Measurements from ENCODE around the gene IKBKG. TPM values are rescaled to one million over a fixed set of nuclear protein-coding genes. Genes with fewer than 3 reads are reported as not detected.

IKBKG gene
- total RNA-seq, 1 experiment from 2014 or later, result 24.0 TPM

- peak overlapping the region; percentile 40; the same call in 1 of the 2 replicates for H3K27ac ChIP-seq (ENCODE audit: low read depth, low read length)
- peak; percentile 60 for ATAC-seq
- no peaks in the 10 kb centered on the region for H3K79me2 ChIP-seq (ENCODE audit: insufficient read depth, low read length)
- no peaks in the 10 kb centered on the region for H3K9me3 ChIP-seq (ENCODE audit: control insufficient read depth in 1 of 2, insufficient read depth in 1 of 2, low read depth in 1 of 2, low read length in 2 of 2)
- H3K4me3 ChIP-seq (replicated peaks in 1 of 2; ENCODE audit: low read depth in 1 of 2, low read length in 2 of 2), result peak overlapping the region in 1 of 2 experiments; percentile 13; a peak in 1 of 4 replicates
- DNase-seq (ENCODE audit: low read depth, low spot score), result no peak
- ChIA-PET RAD21 (ENCODE audit: low non-redundant PET in 1 of 2, low total read pairs in 2 of 2, uncharacterized antibody in 2 of 2, unreplicated experiment in 2 of 2) (no interaction called here), POLR2A (no interaction called here), CTCF (no interaction called here)
- intact Hi-C loops (cut with micrococcal nuclease), result no loop called here
- no peaks in the 10 kb centered on the region for H3K27me3 ChIP-seq (ENCODE audit: insufficient read depth, low read length)
- peaks cover 38 to 47% of the 10 kb centered on the region in 2 experiments for H3K4me1 ChIP-seq (ENCODE audit: control insufficient read depth in 1 of 2, insufficient read depth in 2 of 2, low read length in 2 of 2)
- H4K20me1 ChIP-seq (ENCODE audit: insufficient read depth), result no peaks in the 10 kb centered on the region
- H3K36me3 ChIP-seq (ENCODE audit: control insufficient read depth in 1 of 2, insufficient read depth in 2 of 2, low read length in 2 of 2), result no peaks in the 10 kb centered on the region
- peak overlapping the region; percentile 26 for H2AFZ ChIP-seq (ENCODE audit: low read depth, low read length, poor library complexity, severe bottlenecking)
- no peak for TF ChIP-seq CEBPB (IDR thresholded peaks at IDR 0.05; ENCODE audit: low read depth)
- no peak for TF ChIP-seq SIN3A (IDR thresholded peaks at IDR 0.05; ENCODE audit: low read depth)
- TF ChIP-seq EZH2 (IDR thresholded peaks at IDR 0.05), result no peak
- TF ChIP-seq SP1 (IDR thresholded peaks at IDR 0.05; ENCODE audit: low read depth), result no peak
- TF ChIP-seq MAX (IDR thresholded peaks at IDR 0.05), result no peak
- TF ChIP-seq CBX3 (IDR thresholded peaks at IDR 0.05; ENCODE audit: low read depth), result no peak
- TF ChIP-seq ELF1 (IDR thresholded peaks at IDR 0.05; ENCODE audit: borderline replicate concordance, low read depth), result no peak
- no peak for TF ChIP-seq ZBTB33 (IDR thresholded peaks at IDR 0.05; ENCODE audit: extremely low read depth, insufficient replicate concordance, low read length)
- TF ChIP-seq EGR1 (IDR thresholded peaks at IDR 0.05; ENCODE audit: low read depth), result no peak
- no peak for TF ChIP-seq RAD21 (IDR thresholded peaks at IDR 0.05; ENCODE audit: low read depth)
- no peak for TF ChIP-seq EZH2phosphoT487 (IDR thresholded peaks at IDR 0.05; ENCODE audit: borderline replicate concordance)
- no peak for TF ChIP-seq FOSL1 (IDR thresholded peaks at IDR 0.05; ENCODE audit: low read depth)
- TF ChIP-seq CTCF (IDR thresholded peaks at IDR 0.05 in 2 of 3, conservative IDR thresholded peaks at IDR 0.05 in 1 of 3; ENCODE audit: borderline replicate concordance in 1 of 3, insufficient read depth in 1 of 3, low read depth in 2 of 3, low read length in 2 of 3), result no peak
- no peak for TF ChIP-seq POLR2A (IDR thresholded peaks at IDR 0.05; ENCODE audit: borderline replicate concordance, extremely low read depth, insufficient read depth, insufficient read length)
- no peak for TF ChIP-seq TCF7L2 (IDR thresholded peaks at IDR 0.05; ENCODE audit: borderline replicate concordance, extremely low read depth, insufficient read depth, insufficient read length)
- no peak for TF ChIP-seq JUND (IDR thresholded peaks at IDR 0.05)
- no peak for TF ChIP-seq ATF3 (IDR thresholded peaks at IDR 0.05)
- no peak for TF ChIP-seq REST (IDR thresholded peaks at IDR 0.05; ENCODE audit: low read depth)
- no peak for TF ChIP-seq ZNF274 (IDR thresholded peaks at IDR 0.05; ENCODE audit: low read depth, low read length)
- peak overlapping the region; percentile 25; the same call in 1 of the 2 replicates for H3K9ac ChIP-seq (ENCODE audit: low read length)
- H3K4me2 ChIP-seq (ENCODE audit: low read length), result peak overlapping the region; percentile 65
- no TSS peak for BruUV-seq (replicated peaks)
- no peaks in the 10 kb centered on the region for H3K9me2 ChIP-seq (ENCODE audit: insufficient read depth)
Observed at GRCh38 chrX:154600759-154601374, 53.4 kb downstream of the IKBKG start.

Measured in HCT116 (cell line).